T-helper 2 cell treated with Interferon-gamma antibody and Interleukin-4, amounts not matched to agents 5 μg/mL and 100 μg/mL, for 36 hours (primary cell): ENCODE measurements around the gene IL13.

ENCODE experiments used
- DNase-seq: peaks from one replicate; pipeline ENCODE4 v3.0.0; 2021; ENCODE audit warnings: low spot score
- H3K27ac Mint-ChIP-seq: one replicate; pipeline ENCODE4 v1.8.0; 2021; ENCODE audit warnings: mild to moderate bottlenecking, mixed read lengths
- H3K27me3 Mint-ChIP-seq: one replicate; pipeline ENCODE4 v1.8.0; 2021; ENCODE audit warnings: low read depth, mixed read lengths
- H3K36me3 Mint-ChIP-seq: one replicate; pipeline ENCODE4 v1.8.0; 2021; ENCODE audit warnings: low read depth, mixed read lengths
- H3K4me1 Mint-ChIP-seq: one replicate; pipeline ENCODE4 v1.8.0; 2021; ENCODE audit warnings: low read depth, mixed read lengths
- H3K4me3 Mint-ChIP-seq: one replicate; pipeline ENCODE4 v1.8.0; 2022; ENCODE audit warnings: mild to moderate bottlenecking, moderate library complexity, mixed read lengths
- H3K9me3 Mint-ChIP-seq: one replicate; pipeline ENCODE4 v1.8.0; 2021; ENCODE audit warnings: mixed read lengths

The IL13 gene

GRCh38 chr5:132671000-132671399 lies 13.0 kb downstream of the IL13 start:
- peaks cover 4% of the 10 kb centered on the region for H3K9me3 Mint-ChIP-seq
- H3K4me3 Mint-ChIP-seq: no peak overlapping the region
- H3K27me3 Mint-ChIP-seq: no peaks in the 10 kb centered on the region
- H3K36me3 Mint-ChIP-seq: peaks cover 2% of the 10 kb centered on the region
- H3K4me1 Mint-ChIP-seq: peaks cover 39% of the 10 kb centered on the region
- no peak overlapping the region for H3K27ac Mint-ChIP-seq
- no peak for DNase-seq

- H3K9me3 Mint-ChIP-seq: peaks cover 4% of the 10 kb centered on the region
- no peaks in the 10 kb centered on the region for H3K27me3 Mint-ChIP-seq
- H3K4me1 Mint-ChIP-seq: peaks cover 42% of the 10 kb centered on the region
- H3K36me3 Mint-ChIP-seq: peaks cover 2% of the 10 kb centered on the region
- H3K27ac Mint-ChIP-seq: peak overlapping the region; percentile 94
- DNase-seq: no peak
- no peak overlapping the region for H3K4me3 Mint-ChIP-seq
Measured at GRCh38 chr5:132673488-132673887, 15.5 kb downstream of the IL13 start.

GRCh38 chr5:132673939-132674630 lies 16.1 kb downstream of the IL13 start, which contains the start of gene IL4:
Gene IL4, plus strand, starts transcription at chr5:132673989. Its CDS starts 62 bp downstream, at chr5:132674051.
- Mint-ChIP-seq H3K9me3 (peaks cover 4% of the 10 kb centered on the region), H3K4me1 (peaks cover 39% of the 10 kb centered on the region), H3K27me3 (no peaks in the 10 kb centered on the region), H3K4me3 (peak within 1 kb of the TSS; percentile 74), H3K36me3 (peaks cover 2% of the 10 kb centered on the region), H3K27ac (peak within 1 kb of the TSS; percentile 94)
- no peak for DNase-seq

- H3K36me3 Mint-ChIP-seq: peaks cover 2% of the 10 kb centered on the region
- H3K27ac Mint-ChIP-seq: peak overlapping the region; percentile 94
- H3K4me1 Mint-ChIP-seq: peaks cover 40% of the 10 kb centered on the region
- H3K4me3 Mint-ChIP-seq: peak overlapping the region; percentile 74
- H3K27me3 Mint-ChIP-seq: no peaks in the 10 kb centered on the region
- peak; percentile 62 for DNase-seq
- peaks cover 4% of the 10 kb centered on the region for H3K9me3 Mint-ChIP-seq
Measured at GRCh38 chr5:132674671-132675506, 16.9 kb downstream of the IL13 start.

GRCh38 chr5:132675936-132676689 lies 18.1 kb downstream of the IL13 start:
- Mint-ChIP-seq H3K36me3 (peaks cover 6% of the 10 kb centered on the region), H3K9me3 (peaks cover 2% of the 10 kb centered on the region), H3K4me3 (peak overlapping the region; percentile 74), H3K4me1 (peaks cover 40% of the 10 kb centered on the region), H3K27ac (peak overlapping the region; percentile 94), H3K27me3 (no peaks in the 10 kb centered on the region)
- no peak for DNase-seq

GRCh38 chr5:132677191-132677590 lies 19.2 kb downstream of the IL13 start:
- DNase-seq: no peak
- Mint-ChIP-seq H3K4me1 (peaks cover 40% of the 10 kb centered on the region), H3K4me3 (no peak overlapping the region), H3K27me3 (no peaks in the 10 kb centered on the region), H3K9me3 (no peaks in the 10 kb centered on the region), H3K36me3 (peaks cover 6% of the 10 kb centered on the region), H3K27ac (no peak overlapping the region)

GRCh38 chr5:132677682-132678400 lies 19.9 kb downstream of the IL13 start:
- Mint-ChIP-seq H3K4me3 (no peak overlapping the region), H3K27me3 (no peaks in the 10 kb centered on the region), H3K36me3 (peaks cover 6% of the 10 kb centered on the region), H3K4me1 (peaks cover 40% of the 10 kb centered on the region), H3K27ac (no peak overlapping the region), H3K9me3 (no peaks in the 10 kb centered on the region)
- no peak for DNase-seq

GRCh38 chr5:132678735-132679134 lies 20.8 kb downstream of the IL13 start:
- Mint-ChIP-seq H3K9me3 (no peaks in the 10 kb centered on the region), H3K4me1 (peaks cover 37% of the 10 kb centered on the region), H3K27ac (no peak overlapping the region), H3K27me3 (no peaks in the 10 kb centered on the region), H3K4me3 (no peak overlapping the region), H3K36me3 (peaks cover 8% of the 10 kb centered on the region)
- DNase-seq: no peak

GRCh38 chr5:132679166-132679565 lies 21.2 kb downstream of the IL13 start:
- H3K9me3 Mint-ChIP-seq: no peaks in the 10 kb centered on the region
- no peak for DNase-seq
- H3K27ac Mint-ChIP-seq: no peak overlapping the region
- no peaks in the 10 kb centered on the region for H3K27me3 Mint-ChIP-seq
- H3K36me3 Mint-ChIP-seq: peaks cover 8% of the 10 kb centered on the region
- no peak overlapping the region for H3K4me3 Mint-ChIP-seq
- H3K4me1 Mint-ChIP-seq: peaks cover 32% of the 10 kb centered on the region

GRCh38 chr5:132679717-132680380 lies 21.9 kb downstream of the IL13 start:
- H3K27ac Mint-ChIP-seq: no peak overlapping the region
- H3K36me3 Mint-ChIP-seq: peaks cover 9% of the 10 kb centered on the region
- H3K27me3 Mint-ChIP-seq: no peaks in the 10 kb centered on the region

GRCh38 chr5:132680780-132681475 lies 23.0 kb downstream of the IL13 start:
- Mint-ChIP-seq H3K9me3 (no peaks in the 10 kb centered on the region), H3K36me3 (peaks cover 11% of the 10 kb centered on the region), H3K27ac (no peak overlapping the region), H3K27me3 (no peaks in the 10 kb centered on the region), H3K4me1 (peaks cover 27% of the 10 kb centered on the region), H3K4me3 (no peak overlapping the region)
- DNase-seq: no peak

More at GRCh38 chr5:132679717-132680380, 21.9 kb downstream of the IL13 start:
- Mint-ChIP-seq H3K9me3 (no peaks in the 10 kb centered on the region), H3K4me1 (peaks cover 32% of the 10 kb centered on the region), H3K4me3 (no peak overlapping the region)
- DNase-seq: no peak

- Mint-ChIP-seq H3K36me3 (peaks cover 11% of the 10 kb centered on the region), H3K9me3 (no peaks in the 10 kb centered on the region), H3K27me3 (no peaks in the 10 kb centered on the region), H3K4me3 (no peak overlapping the region), H3K4me1 (peaks cover 23% of the 10 kb centered on the region), H3K27ac (no peak overlapping the region)
- DNase-seq: no peak
Measured at GRCh38 chr5:132681476-132681831, 23.5 kb downstream of the IL13 start.
